ENCODE data around the gene PSMG1.
"Not testable (repeated sequence)": the region's sequence is repeated elsewhere in the genome, so short reads cannot be mapped to it uniquely, and the experiment has no call there.

The PSMG1 gene

DNA sequence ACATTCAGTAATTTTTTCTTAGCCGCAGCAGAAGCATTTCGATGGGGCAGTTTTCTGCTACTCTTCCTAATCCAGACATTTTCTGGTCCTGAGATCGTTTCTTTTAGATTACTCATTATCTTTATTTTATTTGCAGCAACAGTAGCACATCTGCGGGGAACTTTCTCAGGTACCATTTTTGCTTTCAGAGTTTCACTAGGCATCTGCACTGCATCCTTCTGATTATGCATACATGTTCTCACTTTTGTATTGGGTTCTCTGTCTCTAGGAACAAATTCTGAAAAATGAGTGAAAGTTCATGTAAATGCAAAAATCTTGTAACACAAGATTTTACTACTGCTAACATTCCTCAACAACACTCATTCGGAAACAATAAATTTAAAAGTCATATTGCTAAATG is 3.9 kb upstream of the PSMG1 start:
- DNase-seq: no peak

DNA sequence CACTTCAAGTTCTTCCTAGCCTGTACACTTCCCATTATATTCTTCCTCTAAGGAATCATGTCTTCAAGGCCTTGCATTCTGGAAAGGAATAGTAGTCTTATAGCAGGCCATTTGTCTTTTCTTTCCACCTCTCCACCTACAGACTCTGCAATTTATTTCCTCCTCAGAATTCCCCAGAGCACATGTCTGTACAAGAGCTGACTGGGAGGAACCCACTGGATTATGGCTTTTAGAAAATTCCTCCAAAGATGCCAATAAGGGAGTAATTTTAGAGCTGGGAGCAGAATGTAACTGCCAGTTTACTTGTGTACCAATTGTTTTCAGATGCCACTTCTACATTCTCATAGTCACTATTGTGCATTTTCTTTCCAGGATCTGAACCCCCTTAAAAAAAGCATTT is 3.4 kb upstream of the PSMG1 start:
- DNase-seq: no peak

DNA sequence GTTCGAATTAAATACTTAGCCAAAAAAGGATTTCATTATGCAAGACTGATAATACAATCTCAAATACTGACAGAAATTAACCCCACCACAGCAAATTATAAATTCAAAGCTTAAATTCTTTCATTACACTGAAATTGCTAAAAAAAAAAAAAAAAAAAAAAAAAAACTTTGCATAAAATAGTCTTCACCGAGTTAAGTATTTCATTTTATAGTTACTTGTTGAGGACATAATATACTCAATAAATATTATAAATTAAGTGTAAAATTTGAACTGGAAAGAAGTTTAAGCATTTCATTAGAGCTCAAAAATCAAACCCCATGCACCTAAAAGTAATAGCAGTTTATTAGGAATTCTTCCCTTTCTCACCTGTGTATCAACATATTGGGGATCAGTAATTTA is 1.9 kb upstream of the PSMG1 start:
- DNase-seq: no peak

DNA sequence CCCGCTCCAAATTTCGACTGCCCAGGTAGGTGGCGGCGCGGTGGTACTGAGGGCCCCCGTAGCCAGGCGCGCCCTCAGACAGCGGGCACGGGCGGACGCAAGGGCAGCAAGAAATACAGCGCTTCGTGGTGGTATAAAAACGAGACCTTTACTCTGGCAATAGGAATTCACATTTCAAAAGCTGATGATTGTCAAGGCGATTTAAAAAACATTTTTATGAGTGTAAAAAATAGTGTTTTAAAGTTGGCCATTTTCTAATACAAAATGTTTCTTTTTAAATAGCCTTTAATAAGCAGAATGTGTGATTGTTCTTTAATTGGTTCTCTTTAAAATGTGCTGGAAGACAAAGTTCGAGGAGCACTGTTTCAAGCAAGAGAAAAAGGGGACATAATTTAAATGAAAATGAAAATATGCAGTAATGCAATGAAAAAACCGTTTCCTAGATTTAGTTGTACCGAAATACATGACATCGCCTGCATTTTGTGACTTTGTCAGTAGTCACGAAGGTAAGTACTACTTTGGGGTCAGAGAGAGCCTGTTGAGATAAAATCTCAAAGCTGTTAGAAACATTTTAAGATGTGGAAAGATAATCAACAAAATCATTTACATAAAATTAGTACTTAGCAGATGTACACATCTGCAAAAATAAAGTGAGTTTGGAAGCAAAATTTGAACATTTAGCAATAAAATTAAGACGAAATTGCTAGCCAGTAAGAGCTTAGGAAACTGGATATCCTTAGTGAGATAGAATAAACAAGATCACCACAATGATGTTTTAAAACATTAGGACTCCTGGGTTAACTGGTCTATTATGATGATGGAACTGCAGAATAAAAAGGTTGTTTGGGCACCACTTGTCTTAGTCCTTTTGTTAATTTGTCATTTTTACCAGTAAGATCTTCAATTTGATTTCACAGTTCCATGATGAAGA is 1.1 kb upstream of the PSMG1 start:
- no peak for DNase-seq

DNA sequence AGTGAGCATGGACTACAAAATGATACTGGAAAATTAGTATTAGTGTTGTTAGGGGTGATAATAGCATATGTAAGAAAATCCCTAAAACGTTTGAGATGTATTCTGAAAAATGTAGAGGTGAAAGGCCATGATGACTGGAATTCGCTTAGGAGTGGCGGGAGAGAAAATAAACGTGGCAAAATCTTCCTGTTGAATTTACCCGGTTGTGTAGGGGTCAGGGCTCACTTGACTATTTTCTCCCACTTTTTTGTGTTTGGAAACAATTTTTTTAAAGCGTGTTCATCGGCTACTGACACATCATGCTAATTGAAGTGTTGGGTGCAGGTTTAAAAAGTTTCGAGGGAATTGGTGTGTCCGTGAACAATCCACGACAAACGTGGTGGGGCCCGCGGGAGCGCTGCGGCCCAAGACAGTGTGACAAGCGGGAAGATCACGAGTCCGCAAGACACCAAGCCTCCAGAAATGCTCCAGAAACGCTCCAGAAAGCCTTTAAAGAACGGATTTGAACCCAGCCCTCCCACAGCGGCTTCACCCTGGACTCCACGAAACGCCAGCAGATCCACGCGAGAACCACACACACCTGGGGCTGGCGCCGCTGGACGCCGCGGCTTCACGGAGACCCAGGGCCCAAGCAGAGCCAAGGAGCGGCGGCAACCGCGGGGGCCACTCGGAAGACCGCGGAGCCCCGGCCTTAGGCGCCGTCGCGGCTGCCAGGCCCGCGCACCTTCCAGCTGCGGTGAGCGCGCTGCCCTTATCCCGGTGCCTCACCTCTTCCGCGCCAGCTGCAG is 573 bp downstream of the PSMG1 start:
- no peak for DNase-seq

DNA sequence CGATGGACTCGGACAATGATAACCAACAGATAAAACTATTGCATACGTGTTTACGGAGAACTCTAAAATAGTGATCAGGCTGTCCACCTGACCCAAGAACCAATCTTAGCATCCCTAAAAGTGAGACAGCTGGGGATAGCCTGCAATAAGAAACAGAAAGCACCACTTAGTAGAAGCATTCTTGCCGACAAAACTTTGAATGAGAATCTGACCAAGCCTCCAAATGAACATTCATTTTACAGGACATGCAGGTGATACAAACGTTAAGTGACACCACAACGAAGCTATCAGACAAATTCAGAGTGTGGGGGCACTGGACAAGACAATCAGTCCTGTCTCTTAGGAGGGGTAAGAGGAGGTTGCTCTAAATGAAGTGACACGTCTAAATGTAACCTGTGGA is 1.2 kb downstream of the PSMG1 start:
- no peak for DNase-seq

DNA sequence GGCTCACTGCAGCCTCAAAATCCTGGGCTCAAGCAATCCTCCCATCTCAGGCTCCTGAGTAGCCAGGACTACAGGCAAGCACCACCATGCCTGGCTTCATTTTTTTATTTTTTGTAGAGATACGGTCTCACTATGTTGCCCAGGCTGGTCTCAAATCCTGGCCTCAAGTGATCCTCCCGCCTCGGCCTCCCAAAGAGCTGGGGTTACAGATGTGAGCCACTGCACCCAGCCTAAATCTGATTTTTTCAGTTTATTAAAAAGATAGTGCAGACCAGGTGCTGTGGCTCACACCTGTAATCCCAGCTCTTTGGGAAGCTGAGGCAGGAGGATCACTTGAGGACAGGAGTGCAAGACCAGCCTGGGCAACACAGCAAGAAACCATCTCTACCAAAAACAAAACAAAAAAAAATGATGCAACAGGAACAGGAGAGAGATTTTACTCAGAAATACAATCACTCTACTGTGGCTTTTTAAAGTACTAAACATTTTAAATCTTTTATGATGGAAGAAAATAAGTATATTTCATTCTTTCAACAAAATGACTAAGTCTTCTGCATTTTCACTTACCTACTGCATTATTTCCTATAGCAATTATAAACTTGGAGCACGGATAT is 1.9 kb downstream of the PSMG1 start:
- DNase-seq: no peak

DNA sequence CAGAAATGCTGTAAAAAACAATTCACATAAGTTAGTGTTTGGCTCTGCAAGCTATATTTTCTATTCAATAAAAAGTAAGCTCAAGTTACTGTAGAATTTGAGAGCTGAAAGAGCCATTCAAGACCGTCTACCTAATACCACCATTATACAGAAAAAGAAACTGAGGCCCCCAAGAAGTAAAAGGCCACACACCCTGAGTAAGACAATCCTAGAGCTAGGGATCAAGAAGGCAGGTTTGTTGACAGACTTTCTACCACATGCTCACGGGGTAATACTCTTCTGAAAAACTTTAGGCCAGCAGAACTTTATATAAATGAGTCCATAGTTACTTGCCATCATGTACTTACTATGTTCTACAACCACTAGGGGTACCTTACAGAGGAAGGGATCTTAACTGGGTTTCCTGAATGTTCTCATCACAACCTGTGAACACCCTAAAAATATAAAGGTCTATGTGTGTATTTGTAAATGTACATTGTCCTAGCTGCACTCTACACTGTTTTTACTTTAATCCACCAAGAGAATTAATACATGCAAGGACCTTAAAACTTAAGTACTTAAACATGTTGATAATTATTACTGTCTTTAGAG is 2.7 kb downstream of the PSMG1 start:
- DNase-seq: no peak

DNA sequence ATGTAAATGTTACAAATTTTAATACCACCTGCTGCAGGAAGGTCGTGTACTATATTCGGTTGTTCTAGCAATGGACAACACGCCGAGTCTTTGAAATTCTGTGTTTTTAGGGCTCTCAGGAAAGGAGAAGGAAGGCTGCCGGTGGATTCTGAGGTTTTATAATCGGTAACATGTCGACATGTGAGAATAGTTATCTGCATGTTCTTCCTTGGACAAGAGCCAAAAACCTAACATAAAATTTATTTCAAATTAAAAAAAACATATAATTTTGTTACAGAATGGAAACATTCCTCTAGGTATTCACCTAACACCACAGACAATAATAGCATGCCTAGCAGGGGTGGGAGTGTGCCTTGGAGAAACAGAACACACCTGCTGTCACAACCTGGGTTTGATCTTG is 4.8 kb downstream of the PSMG1 start:
- no peak for DNase-seq

DNA sequence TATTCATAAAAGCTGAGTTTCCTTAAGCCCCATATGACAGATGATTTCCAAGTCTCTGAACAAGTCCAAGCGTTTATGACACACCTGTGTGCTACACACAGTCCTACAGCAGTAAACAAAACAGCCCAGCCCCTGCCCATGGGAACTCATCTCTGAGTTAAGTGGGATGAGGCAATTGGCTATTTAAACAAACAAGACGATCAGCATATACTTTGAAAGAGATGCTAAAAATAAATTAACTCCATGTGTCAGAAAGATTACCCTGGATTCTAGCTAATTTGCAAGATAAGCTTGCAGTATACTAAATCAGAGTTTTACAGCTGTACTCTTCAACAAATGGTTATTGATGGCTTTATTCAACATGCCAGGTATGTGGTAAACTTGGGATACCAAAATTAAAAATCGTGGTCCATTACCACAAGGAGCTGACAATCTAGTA is 7.0 kb downstream of the PSMG1 start:
- DNase-seq: no peak

DNA sequence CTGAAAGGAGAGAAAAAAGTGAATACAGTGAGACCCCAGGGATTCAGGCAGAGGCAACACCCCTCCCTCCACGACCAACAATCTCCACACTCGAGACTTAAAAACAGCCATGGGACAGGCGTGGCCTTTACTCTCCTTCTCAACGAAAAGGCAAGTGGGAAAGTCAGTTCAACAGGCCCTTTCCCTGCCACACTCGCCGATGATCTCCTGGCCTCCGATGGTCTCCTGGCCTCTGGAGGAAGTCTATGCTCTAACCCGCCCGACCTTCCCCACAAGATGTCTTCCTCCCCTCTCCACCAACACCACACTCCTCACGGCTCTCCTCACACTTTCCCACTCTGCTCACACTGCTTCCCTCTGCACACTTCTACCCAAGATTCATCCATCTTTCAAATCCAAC is 7.6 kb downstream of the PSMG1 start:
- DNase-seq: no peak

DNA sequence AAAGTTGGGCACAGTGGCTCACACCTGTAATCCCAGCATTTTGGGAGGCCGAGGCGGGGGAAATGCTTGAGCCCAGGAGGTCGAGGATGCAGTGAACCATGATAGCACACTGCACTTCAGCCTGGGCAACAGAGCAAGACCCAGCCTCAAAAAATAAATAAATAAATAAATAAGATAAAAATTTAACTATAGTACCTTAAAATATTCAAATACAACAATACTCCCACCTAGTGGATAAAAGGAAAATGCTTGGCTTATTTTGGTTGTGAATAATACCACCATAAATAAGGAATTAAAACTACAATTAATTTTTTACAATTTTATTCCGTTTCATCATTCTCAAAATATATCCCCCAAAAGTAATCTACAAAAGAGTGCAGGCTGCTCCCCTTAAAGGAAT is 8.1 kb downstream of the PSMG1 start:
- no peak for DNase-seq

DNA sequence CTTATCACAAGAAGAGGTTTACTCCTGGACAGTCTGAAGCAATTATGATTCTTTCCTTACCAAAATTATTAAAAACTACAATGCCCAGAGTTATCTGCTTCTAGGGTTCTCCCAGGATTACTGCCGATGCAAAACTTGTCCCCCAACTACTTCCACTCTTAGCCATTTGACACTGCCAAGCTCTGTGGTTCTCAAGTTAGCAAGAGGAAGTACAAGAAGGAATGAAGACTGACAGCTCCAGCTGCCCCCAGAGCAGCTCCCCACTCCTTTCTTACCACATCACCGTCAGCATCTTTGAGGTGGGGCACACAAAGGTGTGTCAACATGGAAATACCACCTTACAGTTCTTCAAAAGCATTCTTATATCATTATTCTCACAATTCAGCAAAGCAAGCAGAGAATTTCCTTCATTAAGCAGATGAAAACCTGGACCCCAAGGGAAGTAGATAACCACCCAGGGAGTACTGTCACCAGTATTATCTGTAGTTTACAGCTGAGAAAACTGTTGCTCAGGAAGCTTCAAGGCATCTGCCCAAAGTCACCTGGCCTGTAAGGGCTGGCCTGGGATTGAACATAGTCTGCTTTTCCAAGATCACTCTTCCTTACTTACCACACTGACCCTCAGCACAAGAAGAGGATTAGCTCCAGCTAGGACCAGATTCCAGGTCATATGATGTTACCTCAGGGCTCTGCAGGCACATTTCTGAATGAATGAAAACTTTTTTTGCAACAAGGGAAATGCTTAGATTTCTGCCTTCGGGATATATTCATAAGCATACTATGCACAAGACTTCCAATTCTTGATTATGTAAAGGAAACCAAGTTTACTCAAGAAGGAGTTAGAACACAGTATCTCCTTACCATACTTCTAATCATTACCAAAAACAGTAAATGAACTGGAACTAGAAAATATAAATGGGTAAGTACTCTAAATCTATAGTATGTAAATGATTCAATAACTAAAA is 9.3 kb downstream of the PSMG1 start:
- no peak for DNase-seq

DNA sequence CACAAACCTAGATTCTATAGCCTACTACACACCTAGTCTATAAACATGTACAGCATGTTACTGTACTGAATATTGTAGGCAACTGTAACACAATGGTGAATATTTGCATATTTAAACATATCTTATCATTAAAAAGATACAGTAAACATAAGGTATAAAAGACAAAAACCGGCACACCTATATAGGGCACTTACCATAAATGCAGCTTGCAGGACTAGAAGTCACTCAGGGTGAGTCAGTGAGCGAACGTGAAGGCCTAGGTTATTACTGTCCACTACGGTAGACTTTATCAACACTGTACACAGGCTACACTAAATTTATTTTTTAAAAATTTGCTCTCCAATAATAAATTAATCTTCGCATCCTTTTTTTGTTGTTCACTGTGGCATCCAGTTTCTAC is 13.3 kb downstream of the PSMG1 start:
- DNase-seq: no peak

DNA sequence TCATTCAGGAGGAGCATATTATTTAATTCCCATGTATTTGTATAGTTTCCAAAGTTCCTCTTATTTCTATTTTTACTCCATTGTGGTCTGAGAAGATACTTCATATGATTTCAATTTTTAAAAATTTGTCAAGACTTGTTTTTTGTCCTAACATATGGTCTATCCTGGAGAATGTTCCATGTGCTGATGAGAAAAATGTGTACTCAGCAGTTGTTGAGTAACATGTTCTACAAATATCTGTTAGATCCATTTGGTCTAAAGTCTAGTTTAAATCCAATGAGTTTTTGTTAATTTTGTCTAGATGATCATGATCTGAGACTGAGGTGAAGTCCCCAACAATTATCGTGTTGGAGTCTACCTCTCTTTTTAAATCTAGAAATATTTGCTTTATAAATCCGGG is 14.5 kb downstream of the PSMG1 start:
- no peak for DNase-seq

DNA sequence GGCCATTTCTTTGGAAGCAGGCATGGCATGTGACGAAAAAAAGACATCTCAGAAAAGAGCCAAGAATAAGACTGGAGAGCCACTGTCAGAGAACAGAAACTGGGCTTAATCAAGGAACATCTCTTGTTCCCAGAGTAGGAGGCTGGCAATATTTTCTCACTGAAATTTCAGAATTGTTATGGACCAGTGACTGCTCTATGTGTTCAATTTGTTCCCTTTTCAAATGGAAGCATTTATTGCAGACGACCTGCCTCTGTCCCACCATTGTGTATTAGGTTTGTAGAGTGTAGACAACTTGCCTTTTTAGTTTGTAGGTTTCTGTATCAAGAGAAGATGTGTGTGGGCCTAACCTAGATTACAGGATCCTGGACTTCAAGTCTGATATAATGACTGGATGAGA is 18.7 kb downstream of the PSMG1 start:
- no peak for DNase-seq

DNA sequence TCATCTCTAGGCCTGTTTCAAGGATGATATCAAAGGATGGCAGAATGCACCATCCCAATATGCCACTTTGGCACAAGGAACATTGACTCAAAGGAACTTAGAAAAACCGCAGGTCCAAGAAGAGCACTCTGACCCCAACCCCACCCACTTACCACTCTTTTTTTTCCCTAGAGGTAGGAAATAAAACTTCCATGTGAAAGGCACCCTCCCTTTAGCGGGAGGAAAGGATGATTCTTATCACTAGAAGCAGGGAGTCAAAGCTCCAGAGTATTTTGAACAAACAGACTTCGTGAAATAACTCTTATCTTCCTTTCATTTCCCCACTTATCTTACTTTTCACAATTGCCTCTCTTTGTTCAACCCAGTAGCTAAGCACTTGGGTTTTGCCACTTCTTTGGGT is 22.2 kb downstream of the PSMG1 start:
- DNase-seq: no peak

DNA sequence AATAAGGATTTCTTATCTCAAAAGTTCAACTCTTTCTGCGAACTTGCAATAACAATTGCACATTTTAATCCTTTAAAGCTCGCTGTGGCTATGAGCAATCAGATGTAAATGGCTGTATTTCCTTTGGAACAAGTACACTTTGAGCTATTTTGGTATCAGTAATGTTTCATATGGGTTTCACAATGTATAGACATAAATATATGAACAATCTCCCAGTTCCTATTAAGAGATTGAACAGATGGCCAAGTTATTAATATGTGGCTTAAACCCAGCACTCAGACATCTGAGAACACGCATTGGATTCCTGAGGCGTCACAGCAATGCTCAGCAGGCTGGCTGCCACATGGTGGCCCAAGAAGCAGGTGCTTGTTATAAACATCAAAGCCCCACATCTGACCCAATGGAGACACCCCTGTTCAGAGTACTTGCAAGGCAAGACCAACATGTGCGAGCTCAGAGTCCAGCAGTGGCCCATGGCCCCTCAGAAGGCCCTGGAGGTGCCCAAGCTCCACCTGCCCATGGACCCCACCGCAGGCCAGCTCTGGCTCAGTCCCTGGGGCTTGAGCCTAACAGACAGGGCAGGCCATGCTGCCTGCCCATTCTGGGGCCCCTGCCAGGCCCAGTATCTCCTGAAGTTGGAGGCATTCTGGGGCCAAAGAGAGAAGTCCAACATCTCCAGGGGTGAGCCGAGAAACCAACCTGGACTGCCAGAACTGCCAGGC is 23.7 kb downstream of the PSMG1 start:
- no peak for DNase-seq

DNA sequence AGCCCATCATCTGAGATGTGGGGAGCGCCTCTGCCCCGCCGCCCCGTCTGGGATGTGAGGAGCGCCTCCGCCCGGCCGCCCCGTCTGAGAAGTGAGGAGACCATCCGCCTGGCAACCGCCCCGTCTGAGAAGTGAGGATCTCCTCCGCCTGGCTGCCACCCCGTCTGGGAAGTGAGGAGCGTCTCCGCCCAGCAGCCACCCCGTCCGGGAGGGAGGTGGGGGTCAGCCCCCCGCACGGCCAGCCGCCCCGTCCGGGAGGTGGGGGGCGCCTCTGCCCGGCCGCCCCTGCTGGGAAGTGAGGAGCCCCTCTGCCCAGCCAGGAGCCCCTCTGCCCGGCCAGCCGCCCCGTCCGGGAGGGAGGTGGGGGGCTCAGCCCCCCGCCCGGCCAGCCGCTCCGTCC is 26.0 kb downstream of the PSMG1 start:
- DNase-seq: not testable (repeated sequence)

DNA sequence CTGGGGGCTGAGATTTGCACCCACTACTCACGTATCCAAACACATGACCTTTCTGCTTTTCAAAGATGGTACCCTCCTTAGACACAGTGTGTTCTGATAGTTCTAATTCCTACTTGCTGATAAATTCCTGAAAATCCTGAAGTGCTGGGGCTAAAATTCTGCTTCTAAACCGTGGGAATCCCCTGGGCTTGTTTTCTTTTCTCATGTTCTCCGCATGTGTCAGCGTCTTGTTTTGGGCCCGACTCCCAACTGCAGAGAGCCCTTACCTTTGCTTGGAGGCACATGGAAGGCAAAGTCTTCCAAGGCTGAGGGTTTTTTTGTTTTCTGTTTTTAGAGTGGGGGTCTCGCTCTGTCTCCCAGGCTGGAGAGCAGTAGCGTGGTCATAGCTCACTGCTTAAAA is 27.2 kb downstream of the PSMG1 start:
- no peak for DNase-seq

DNA sequence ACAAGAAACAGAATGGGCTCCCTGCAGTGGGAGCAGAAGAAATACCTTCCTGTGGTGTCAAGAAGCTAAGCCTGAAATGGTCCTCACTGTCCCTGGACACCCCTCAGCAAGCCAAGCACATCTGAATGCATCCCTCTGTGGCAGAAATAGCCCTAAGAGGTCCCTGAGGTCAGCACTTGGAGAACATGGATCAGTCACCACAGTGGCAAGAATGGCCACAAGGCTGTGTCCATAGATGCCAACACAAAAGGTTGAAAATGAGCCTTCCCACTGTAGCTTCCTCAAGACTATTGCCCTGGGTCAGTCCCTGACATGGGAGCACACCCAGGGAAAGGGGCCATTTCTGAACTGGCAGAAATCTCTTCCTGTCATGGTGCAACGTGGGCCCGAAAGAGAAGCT is 27.7 kb downstream of the PSMG1 start:
- no peak for DNase-seq

DNA sequence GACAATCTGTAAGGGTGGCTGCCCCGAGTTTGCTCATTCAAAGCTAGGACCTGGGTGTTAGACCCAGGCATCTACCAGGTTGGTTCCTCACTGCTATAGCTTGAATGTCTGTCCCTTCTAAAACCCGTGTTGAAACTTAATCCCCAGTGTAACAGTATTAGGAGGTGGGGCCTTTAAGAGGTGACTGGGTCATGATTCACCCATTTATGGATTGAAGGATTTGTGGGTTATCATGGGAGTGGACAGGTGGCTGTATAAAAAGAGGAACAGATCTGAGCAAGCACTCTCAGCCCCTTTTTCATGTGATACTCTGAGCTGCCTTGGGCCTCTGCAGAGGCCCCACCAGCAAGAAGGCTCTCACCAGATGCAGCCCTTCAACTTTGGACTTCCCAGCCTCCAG is 29.4 kb downstream of the PSMG1 start:
- no peak for DNase-seq
